NCI-H446 (cell line): ENCODE results near the gene ENPP7.

ENCODE experiments used
- DNase-seq, 2 experiments: peaks; one replicate each; lab custom pipeline; 2025; lab: John Stamatoyannopoulos, UW

The ENPP7 gene, protein sequence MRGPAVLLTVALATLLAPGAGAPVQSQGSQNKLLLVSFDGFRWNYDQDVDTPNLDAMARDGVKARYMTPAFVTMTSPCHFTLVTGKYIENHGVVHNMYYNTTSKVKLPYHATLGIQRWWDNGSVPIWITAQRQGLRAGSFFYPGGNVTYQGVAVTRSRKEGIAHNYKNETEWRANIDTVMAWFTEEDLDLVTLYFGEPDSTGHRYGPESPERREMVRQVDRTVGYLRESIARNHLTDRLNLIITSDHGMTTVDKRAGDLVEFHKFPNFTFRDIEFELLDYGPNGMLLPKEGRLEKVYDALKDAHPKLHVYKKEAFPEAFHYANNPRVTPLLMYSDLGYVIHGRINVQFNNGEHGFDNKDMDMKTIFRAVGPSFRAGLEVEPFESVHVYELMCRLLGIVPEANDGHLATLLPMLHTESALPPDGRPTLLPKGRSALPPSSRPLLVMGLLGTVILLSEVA

DNA sequence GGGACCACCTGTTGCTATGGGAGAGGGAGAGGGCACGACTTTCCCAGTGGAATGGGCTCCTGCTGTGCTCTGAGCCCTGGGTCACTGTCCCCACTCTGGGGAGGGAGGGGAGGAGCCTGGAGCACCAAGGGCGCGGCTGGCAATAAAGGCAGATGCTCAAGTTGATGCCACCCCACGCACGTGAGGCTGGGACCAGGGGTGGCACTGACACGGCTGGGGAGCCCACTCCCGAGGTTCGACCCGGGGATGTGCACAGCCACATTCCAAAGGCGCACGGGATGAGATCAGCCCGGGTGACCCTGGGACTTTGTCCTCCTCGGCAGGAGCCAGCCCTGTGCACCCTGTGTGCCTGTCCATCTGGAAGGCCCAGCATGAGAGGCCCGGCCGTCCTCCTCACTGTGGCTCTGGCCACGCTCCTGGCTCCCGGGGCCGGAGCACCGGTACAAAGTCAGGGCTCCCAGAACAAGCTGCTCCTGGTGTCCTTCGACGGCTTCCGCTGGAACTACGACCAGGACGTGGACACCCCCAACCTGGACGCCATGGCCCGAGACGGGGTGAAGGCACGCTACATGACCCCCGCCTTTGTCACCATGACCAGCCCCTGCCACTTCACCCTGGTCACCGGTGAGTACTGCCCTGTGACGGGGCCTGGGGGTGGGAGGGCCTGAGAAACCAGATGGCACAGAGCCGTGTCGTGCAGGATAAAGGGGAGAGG lies at the start of gene ENPP7:
Gene ENPP7 (plus strand): TSS at position 175 of the 715 bp plus-strand sequence. CDS start 197 bp downstream, at position 372.
- no peak for DNase-seq

- no peak for DNase-seq
Measured at GRCh38 chr17:79681101-79681621, 49.6 kb upstream of the ENPP7 start.

- DNase-seq, result no peak
Measured at GRCh38 chr17:79681628-79682261, 49.0 kb upstream of the ENPP7 start.

- DNase-seq, result no peak
Measured at GRCh38 chr17:79683365-79683764, 47.4 kb upstream of the ENPP7 start.

DNA sequence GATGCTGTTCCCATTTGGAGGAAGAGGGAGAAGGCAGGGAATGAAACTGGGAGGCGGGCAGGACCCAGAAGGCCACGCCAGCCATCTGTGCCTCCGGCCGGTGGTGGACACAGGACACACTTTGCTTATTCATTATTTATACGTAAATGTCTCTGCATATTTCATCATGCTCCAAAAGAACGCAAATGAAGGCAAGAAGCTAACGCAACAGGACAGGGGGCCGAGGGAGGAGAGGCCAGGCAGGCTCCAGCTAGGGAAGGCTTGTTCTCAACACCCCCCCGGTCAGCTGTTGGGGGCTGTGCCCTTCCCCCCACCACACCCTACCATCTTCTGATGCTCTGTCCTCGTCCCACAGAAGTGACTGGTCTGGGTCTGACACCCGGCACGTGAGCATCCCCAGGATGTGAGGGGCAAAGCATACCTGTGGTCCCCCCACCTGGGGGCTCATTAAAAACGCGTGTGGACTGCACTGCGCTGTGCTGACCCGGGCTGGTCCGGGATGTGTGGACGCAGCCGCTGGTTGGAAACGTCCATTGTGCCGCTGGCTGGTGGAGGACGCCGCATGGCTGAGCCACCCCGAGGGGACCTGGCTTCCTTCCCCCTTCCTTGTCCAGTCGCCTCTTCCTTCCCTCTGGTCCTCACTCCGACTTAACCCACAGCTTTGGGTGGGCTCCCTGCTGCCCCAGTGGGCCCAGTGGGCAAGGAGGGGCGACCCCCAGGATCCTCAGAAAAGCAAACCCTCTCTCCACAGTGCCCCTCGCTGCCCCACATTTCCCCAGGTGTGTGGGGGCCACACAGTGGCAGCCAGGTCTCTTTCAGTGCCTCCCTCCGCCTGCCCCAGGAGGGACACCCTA lies 46.4 kb upstream of the ENPP7 start:
- DNase-seq, result no peak

DNA sequence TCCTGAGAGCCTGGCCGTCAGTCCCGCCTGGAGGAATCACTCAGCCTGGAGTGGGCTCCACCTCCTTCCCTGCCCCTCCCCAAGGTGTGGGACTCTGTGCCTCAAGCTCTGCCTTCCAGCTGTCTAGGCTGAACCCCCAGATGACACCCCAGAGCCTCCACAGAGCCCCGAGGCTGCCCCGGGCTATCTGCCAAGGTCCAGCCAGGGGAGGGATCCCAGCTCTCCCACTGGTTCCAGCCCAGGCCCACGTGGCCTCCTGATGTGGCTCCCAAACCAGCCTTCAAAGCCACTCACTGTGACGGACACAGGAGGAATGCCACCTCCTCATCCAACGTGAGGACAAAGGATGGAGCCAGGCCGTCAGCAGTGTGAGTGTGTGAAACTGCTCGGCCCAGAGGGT lies 45.6 kb upstream of the ENPP7 start:
- no peak for DNase-seq

- DNase-seq, result no peak
Measured at GRCh38 chr17:79686476-79686875, 44.3 kb upstream of the ENPP7 start.

DNA sequence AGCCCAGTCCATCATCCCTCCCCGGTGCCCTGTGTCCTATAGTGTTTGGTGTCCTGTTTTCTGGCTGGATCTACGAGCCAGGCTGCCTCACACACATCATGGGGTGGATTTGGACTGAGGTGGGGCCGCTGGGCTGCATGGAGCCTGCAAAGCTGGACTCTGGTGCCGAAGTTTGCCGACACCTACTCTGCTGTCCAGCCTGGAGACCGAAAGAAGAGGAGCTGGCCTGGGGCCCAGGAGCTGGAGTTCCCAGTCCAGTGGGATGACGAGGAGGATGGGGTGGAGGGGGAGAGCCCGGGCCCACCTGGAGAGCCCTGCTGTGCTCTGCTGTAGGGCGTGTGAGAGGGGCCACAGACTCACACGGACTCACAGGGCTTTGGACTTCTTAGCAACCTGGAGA lies 40.3 kb upstream of the ENPP7 start:
- DNase-seq, result no peak

- no peak for DNase-seq
Measured at GRCh38 chr17:79690988-79691836, 39.5 kb upstream of the ENPP7 start.

- peak; percentile 60 to 95 for DNase-seq
Measured at GRCh38 chr17:79691931-79692330, 38.8 kb upstream of the ENPP7 start.

DNA sequence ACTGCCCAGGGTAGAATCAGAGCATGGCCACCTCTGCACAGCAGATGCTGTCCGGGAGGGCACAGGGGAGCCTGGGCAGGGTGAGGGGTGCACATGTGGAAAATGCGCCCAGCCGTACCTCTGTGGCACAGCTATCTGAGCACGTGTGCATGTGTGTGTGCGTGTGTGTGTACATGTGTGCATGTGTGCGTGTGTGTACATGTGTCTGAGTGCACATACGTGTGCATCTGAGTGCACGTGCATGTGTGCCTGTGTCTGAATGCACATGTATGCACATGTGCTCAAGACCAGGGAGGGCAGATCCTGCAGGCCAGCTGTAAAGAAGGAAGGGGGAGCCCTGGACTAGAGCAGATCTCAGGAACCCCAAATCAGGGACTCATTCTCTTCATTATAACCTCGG lies 37.3 kb upstream of the ENPP7 start:
- no peak for DNase-seq

- peak; percentile 33 to 82 for DNase-seq
Measured at GRCh38 chr17:79695293-79695790, 35.4 kb upstream of the ENPP7 start.

DNA sequence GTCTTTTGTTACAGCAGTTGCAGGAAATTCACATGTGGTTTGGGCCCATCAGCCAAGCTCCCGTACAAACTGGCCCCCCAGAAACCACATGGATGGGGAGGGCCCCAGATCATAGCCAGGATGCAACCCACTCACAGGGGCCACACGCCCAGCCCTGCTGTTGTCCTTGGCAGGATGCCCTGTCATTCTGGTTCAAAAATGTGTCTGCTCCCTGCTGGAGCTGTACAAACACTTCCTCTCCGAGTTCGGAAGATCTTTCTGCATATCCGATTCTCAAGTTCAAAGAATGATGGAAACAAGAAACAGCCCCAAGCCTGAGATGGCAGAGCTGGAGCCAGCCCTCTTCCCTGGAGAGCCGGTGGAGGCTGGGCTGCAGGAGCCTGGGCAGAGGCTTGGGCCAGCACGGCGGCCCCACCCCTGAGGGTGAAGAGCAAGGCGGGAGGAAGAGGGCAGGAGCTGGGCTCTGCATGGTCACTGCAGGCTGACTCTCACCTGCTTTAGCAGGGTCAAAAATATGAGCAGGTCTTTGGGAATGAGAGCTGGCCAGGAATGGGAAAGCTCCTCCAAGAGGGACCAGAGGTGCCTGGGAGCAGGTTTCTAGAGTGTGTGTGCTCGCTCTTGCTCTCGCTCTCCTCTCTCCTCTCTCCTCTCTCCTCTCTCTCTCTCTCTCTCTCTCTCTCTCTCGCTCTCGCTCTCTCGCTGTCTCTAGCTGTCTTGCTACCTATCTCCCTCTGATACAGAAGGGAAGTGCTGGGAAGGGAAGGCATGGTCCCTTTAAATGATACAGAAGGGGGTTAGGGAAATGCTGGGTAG lies 34.7 kb upstream of the ENPP7 start:
- peak; percentile 80 to 95 for DNase-seq

GRCh38 chr17:79696610-79696982 lies 34.1 kb upstream of the ENPP7 start:
- DNase-seq, result no peak

DNA sequence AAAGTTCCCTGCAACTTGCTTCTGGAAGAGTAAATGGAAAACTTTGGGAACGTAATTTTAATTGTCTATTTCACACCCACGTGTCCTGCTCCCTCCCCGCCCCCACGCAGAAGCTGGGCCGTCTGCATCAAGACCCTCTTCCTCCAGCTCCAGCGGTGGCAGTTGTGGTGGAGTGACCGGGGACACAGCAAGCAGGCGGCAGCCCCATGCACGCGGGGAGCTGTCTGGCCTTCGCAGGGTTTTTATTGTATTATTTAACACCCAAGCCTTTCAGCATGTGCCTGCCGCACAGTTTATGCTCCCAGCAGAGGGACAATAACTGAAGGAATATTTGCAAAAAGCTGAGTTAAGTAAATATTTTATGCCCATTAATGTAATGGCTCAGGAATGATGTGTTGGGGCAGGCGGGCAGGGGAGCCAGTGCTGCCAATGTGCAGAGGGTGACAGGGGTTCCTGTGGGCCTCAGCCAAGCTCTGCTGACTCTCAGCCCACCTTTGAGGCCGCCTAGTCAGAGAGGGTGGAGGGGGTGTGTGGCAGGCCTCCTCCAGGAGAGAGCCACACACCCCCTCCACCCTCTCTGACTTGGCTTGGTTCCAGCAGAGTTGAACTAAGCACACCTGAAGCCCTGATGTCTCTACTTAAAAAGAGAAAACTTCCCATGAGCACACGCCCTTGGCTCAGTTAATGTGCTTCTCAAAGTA lies 32.4 kb upstream of the ENPP7 start:
- no peak for DNase-seq

- DNase-seq, result no peak
Measured at GRCh38 chr17:79699386-79700036, 31.2 kb upstream of the ENPP7 start.

DNA sequence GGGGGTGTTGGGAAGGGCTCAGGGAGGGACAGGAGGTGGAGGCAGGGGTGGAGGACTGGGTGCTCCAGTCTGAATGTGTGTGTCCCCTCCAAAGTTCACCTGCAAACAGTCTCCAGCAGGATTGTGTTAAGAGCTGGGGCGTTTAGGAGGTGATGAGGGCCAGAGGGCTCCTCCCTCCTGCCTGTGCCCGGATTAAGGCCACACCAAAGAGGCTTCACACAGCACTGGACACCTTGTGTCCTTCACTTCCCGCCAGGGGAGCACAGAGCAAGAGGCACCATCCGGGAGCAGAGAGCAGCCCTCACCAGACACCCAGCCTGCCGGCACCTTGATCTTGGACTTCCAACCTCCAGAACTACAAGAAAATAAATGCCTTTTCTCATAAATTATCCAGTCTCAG lies 30.2 kb upstream of the ENPP7 start:
- DNase-seq, result no peak

DNA sequence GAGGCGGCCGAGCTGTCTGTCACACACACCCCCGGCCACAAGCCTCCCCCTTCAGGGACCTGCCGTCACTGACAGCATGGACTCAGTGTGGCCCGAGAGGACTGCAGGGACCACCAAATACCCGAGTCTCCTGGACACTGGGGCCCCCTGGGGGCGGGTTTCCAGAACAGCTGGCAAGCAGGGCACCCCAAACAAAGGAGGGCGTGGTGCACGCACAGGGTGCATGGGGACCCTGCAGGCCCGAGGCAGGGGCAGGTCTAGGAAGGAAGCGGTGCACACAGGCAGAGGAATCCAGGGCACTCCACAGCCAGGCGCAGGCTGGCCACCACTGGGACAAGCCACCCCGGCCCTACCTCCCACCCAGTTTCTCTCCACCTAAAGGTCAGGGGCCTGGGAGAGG lies 28.7 kb upstream of the ENPP7 start:
- DNase-seq, result no peak
